ENCODE results near the gene ACP2.
A peak's percentile ranks its signal among the peaks of the same experiment; 100 is the strongest.
"Not testable (repeated sequence)": the region's sequence is repeated elsewhere in the genome, so short reads cannot be mapped to it uniquely, and the experiment has no call there.

Gene ACP2

GRCh38 chr11:47241841-47242301, 6.7 kb downstream of the ACP2 start:
- no peak for DNase-seq

GRCh38 chr11:47239852-47240251, 8.8 kb downstream of the ACP2 start:
- DNase-seq = no peak

GRCh38 chr11:47236482-47236881, 12.1 kb downstream of the ACP2 start:
- DNase-seq = no peak

- no peak for DNase-seq
Measured at GRCh38 chr11:47235163-47235562, 13.5 kb downstream of the ACP2 start.

GRCh38 chr11:47234669-47235100, 13.9 kb downstream of the ACP2 start:
- no peak for DNase-seq

DNA sequence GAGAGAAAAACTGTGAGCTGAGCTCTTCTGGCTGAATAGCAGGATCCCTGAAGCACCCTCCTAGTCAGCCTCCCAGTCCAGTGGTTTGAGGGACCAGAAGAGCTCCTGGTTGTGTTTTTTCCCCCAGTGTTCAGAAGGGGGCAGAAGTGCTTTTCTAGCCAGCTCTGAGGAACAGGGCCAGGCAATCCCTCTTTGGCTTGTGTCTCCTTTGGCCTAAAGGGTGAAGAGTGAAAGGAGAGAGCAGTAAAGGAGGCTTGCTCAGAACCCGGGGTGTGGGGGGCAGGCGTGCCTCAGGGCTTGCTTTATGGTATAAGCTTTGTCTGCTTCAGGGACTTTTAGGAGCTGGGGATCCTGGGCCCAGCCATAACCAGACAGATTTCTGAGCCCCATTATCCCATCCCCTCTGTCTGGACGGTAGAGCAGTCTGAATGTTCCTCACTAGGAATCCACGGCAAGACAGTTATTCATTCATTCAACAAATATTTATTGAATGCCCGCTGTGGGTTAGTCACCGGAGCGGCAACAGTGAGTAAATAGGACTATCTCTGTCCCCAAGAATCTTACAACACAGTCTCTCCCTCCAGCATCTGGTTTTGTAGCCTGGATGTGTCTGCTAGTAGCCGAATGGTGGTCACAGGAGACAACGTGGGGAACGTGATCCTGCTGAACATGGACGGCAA, 14.5 kb downstream of the ACP2 start:
- DNase-seq = no peak

GRCh38 chr11:47233051-47233450, 15.6 kb downstream of the ACP2 start:
- no peak for DNase-seq

- no peak for DNase-seq
Measured at GRCh38 chr11:47229161-47229560, 19.5 kb downstream of the ACP2 start.

DNA sequence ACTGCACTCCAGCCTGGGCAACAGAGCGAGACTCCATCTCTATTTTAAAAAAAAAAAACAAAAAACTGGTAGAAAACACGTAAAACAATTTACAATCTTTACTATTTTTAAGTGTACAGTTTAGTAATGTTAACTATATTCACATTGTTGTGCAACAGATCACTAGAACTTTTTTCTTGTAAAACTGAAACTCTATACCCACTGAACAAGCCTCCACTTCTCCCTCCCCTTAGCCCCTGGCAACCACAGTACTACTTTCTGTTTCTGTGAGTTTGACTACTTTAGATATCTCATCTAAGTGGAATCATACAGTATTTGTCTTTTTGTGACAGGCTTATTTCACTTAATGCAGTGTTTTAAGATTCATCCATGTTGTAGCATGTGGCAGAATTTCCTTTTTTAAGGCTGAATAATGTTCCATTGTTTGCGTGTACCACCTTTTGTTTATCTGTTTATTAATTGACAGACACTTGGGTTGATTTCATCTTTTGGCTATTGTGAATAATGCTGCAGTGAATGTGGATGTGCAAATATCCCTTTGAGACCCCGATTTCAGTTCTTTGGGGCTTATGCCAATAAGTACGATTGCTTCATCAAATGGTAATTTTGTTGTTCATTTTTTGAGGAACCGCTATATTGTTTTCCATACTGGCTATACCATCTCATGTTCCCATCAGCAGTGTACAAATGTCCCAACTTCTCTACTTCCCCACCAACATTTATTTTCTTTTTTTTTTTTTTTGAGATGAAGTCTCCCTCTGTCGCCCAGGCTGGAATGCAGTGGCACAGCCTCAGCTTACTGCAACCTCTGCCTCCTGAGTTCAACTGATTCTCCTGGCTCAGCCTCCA, 22.8 kb downstream of the ACP2 start:
- no peak for DNase-seq

DNA sequence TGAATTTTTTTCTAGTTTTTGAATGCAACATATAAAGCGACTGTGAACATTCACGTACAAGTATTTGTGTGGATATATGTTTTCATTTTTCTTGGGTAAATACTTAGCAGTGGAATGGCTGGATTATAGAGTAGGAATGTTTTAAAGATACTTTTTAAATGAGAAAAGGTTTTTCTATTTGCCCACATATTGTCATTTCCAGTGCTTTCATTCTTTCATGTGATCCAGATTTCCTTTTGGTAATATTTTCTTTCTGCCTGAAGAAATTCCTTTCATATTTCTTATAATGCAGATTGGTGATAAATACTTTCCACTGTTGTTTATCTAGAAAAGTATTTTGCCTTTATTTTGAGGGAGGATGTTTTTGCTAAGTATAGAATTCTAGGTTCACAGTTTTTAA, 25.9 kb downstream of the ACP2 start:
- no peak for DNase-seq

GRCh38 chr11:47220401-47220821, 28.2 kb downstream of the ACP2 start:
- no peak for DNase-seq

- DNase-seq = no peak
Measured at GRCh38 chr11:47216121-47216798, 32.4 kb downstream of the ACP2 start.

DNA sequence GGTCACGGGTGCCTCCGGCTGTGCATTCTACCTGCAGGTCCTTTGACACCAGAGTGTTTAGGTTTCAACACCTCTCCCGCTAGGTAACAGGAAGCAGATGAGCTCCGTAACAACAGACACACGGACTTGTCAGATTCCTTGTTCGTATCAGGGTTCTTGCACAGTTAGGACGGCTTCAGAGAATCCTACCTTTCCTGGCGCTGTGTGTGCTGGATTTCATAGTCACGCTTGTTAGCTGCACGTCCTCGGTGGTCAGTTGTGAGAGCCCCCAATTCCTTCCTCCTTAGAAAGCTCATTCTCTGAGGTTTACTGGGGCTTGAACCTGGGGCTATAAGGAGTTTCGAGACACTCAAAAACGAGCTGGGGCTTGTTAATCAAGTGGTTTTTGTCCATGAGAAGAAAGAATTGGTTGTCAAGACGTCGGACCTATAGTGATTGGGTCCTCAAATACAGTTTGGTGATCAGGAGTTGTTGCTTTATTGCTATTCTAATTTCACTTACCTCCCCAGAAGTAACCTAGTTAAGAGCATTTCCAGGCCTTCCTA, 33.2 kb downstream of the ACP2 start:
- no peak for DNase-seq

GRCh38 chr11:47213950-47214565, 34.6 kb downstream of the ACP2 start:
- peak; percentile 75 for DNase-seq

GRCh38 chr11:47212938-47213337, 35.7 kb downstream of the ACP2 start:
- DNase-seq = no peak

DNA sequence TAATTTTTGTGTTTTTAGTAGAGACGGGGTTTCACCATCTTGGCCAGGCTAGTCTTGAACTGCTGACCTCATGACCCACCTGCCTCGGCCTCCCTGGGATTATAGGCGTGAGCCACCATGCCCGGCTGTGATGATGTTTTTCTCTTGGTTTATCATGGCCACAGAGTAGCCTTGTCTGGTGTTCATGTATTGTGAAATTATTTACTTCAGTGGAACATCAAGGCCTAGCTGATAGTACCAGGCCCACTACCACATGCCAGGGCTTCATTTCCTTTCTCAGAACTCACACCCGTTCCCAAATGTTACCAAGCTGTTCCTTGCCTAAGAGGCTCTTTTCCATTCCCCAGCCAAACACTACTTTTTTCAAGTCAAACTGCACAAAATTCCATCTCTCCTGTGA, 40.0 kb downstream of the ACP2 start:
- no peak for DNase-seq

GRCh38 chr11:47208008-47208552, 40.5 kb downstream of the ACP2 start:
- not testable (repeated sequence) for DNase-seq

- no peak for DNase-seq
Measured at GRCh38 chr11:47207459-47207858, 41.2 kb downstream of the ACP2 start.

GRCh38 chr11:47206577-47206976, 42.0 kb downstream of the ACP2 start:
- not testable (repeated sequence) for DNase-seq

DNA sequence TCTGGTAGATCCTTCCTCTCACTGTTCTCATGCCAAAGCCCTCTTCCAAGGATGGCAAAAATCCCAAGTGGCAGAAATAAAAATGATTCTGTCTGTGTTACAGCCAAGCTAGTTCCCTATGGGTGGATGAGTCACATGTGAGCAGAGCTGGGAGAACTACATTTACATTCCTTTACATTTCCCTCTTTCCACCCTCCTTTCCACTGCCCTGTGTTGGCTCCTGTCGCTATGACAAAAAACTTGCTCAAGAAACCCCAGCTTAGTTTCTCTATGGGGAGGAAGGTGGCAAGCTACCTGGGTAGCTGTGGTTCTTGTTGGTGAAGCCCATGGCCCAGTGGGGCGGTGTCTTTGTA, 44.0 kb downstream of the ACP2 start:
- DNase-seq = no peak

- no peak for DNase-seq
Measured at GRCh38 chr11:47202576-47202975, 46.0 kb downstream of the ACP2 start.

- no peak for DNase-seq
Measured at GRCh38 chr11:47201015-47201414, 47.6 kb downstream of the ACP2 start.

GRCh38 chr11:47198161-47198560, 50.5 kb downstream of the ACP2 start:
- not testable (repeated sequence) for DNase-seq

Data from NCI-H1048 (cell line).